Osteocyte (in vitro differentiated cells): Measurements from ENCODE around the gene ANK2. TPM values are rescaled to one million over a fixed set of nuclear protein-coding genes. Genes with fewer than 3 reads are reported as not detected.

Source experiments
- DNase-seq: peaks from one replicate; pipeline ENCODE4 v3.0.0; 2021; ENCODE audit warnings: mixed read lengths; ENCODE audit not compliant: unreplicated experiment; ENCODE audit errors: extremely low spot score
- H3K27ac Mint-ChIP-seq: one replicate; pipeline ENCODE4 v1.8.0; 2021; ENCODE audit warnings: mild to moderate bottlenecking, mixed read lengths; ENCODE audit not compliant: unreplicated experiment
- H3K27me3 Mint-ChIP-seq: one replicate; pipeline ENCODE4 v1.8.0; 2021; ENCODE audit warnings: mixed read lengths; ENCODE audit not compliant: unreplicated experiment
- H3K36me3 Mint-ChIP-seq: one replicate; pipeline ENCODE4 v1.8.0; 2021; ENCODE audit warnings: mixed read lengths; ENCODE audit not compliant: unreplicated experiment
- H3K4me1 Mint-ChIP-seq: one replicate; pipeline ENCODE4 v1.8.0; 2021; ENCODE audit warnings: mixed read lengths; ENCODE audit not compliant: unreplicated experiment
- H3K4me3 Mint-ChIP-seq: one replicate; pipeline ENCODE4 v1.8.0; 2021; ENCODE audit warnings: mild to moderate bottlenecking, moderate library complexity, mixed read lengths; ENCODE audit not compliant: unreplicated experiment
- H3K9me3 Mint-ChIP-seq: one replicate; pipeline ENCODE4 v1.8.0; 2021; ENCODE audit warnings: mixed read lengths; ENCODE audit not compliant: unreplicated experiment
- total RNA-seq: library from RNA; stranded (reverse); gene quantifications from 2 replicates; pipeline ENCODE4 v1.2.1, GENCODE V29; 2021
- TF ChIP-seq, protein P1 (sequence below): fragments of 200-600 bp; sonication (generic); IDR thresholded peaks from 2 replicates; pipeline ENCODE4 v1.5.0; 2021; ENCODE audit warnings: antibody characterized with exemption, mild to moderate bottlenecking, moderate library complexity

The ANK2 gene
- total RNA-seq, 1 donor from 2014 or later: 17.2 TPM

DNA sequence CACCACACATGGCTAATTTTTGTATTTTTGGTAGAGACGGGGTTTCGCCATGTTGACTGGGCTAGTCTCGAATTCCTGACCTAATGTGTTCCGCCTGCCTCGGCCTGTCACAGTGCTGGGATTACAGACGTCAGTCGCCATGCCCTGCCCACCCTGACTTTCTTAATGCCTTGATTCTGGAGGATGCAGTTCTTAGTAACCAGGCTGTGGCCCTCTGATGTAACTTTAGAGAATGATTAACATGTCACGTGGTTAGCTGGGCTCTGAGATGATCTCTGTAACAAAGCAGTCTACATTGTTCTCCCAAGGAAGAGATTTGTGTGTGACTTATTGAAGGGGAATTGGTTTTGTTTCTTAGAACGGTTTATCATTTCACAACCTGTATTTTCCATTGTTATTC lies 30.6 kb downstream of the ANK2 start:
- DNase-seq: no peak
- H3K27me3 Mint-ChIP-seq: peaks cover 3% of the 10 kb centered on the region
- no peak overlapping the region for H3K27ac Mint-ChIP-seq
- H3K4me1 Mint-ChIP-seq: no peaks in the 10 kb centered on the region
- TF ChIP-seq, protein P1, sequence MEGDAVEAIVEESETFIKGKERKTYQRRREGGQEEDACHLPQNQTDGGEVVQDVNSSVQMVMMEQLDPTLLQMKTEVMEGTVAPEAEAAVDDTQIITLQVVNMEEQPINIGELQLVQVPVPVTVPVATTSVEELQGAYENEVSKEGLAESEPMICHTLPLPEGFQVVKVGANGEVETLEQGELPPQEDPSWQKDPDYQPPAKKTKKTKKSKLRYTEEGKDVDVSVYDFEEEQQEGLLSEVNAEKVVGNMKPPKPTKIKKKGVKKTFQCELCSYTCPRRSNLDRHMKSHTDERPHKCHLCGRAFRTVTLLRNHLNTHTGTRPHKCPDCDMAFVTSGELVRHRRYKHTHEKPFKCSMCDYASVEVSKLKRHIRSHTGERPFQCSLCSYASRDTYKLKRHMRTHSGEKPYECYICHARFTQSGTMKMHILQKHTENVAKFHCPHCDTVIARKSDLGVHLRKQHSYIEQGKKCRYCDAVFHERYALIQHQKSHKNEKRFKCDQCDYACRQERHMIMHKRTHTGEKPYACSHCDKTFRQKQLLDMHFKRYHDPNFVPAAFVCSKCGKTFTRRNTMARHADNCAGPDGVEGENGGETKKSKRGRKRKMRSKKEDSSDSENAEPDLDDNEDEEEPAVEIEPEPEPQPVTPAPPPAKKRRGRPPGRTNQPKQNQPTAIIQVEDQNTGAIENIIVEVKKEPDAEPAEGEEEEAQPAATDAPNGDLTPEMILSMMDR: no peak
- no peak overlapping the region for H3K4me3 Mint-ChIP-seq
- H3K36me3 Mint-ChIP-seq: no peaks in the 10 kb centered on the region
- H3K9me3 Mint-ChIP-seq: no peaks in the 10 kb centered on the region

DNA sequence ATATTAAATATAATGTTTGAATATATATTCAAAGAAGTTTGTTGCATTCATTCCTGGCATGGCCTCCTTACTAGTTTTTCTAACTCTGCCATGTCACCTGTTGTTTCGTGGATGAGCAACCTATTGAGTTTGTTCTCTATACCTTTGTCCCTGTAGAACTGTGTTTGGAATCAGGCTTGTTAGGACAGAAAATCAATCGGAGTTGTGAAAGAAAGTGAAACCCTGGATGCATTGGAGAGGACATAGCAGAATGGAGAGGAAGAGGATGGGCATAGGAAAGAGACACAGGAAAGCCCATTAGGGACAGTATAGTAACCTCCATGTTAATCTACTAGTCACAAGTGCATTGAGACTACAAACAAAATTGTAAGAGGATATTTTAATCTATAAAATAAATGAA lies 31.2 kb downstream of the ANK2 start:
- no peak overlapping the region for H3K4me3 Mint-ChIP-seq
- no peak overlapping the region for H3K27ac Mint-ChIP-seq
- TF ChIP-seq, protein P1: no peak
- no peaks in the 10 kb centered on the region for H3K36me3 Mint-ChIP-seq
- no peak for DNase-seq
- H3K4me1 Mint-ChIP-seq: no peaks in the 10 kb centered on the region
- H3K27me3 Mint-ChIP-seq: peaks cover 3% of the 10 kb centered on the region
- no peaks in the 10 kb centered on the region for H3K9me3 Mint-ChIP-seq

DNA sequence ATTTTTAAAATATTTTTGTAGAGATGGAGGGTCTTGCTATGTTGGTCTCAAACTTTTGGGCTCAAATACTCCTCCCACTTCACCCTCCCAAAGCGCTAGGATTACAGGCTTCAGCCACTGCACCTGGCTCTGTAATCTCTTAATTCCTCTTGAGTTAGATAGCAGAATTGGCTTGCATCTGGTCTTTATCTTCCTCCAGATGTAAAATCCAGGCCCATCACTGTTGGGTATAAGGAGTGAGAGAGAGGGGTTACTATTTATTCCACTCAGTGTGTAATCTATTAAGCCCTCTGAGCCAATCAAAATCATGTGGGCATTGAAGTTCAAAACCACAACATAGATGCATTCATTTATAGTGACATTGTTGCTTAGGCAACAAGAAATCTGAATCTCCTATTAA lies 33.9 kb downstream of the ANK2 start:
- H3K36me3 Mint-ChIP-seq: no peaks in the 10 kb centered on the region
- DNase-seq: no peak
- no peak overlapping the region for H3K4me3 Mint-ChIP-seq
- peaks cover 3% of the 10 kb centered on the region for H3K27me3 Mint-ChIP-seq
- TF ChIP-seq, protein P1: no peak
- no peaks in the 10 kb centered on the region for H3K4me1 Mint-ChIP-seq
- no peak overlapping the region for H3K27ac Mint-ChIP-seq
- H3K9me3 Mint-ChIP-seq: no peaks in the 10 kb centered on the region

DNA sequence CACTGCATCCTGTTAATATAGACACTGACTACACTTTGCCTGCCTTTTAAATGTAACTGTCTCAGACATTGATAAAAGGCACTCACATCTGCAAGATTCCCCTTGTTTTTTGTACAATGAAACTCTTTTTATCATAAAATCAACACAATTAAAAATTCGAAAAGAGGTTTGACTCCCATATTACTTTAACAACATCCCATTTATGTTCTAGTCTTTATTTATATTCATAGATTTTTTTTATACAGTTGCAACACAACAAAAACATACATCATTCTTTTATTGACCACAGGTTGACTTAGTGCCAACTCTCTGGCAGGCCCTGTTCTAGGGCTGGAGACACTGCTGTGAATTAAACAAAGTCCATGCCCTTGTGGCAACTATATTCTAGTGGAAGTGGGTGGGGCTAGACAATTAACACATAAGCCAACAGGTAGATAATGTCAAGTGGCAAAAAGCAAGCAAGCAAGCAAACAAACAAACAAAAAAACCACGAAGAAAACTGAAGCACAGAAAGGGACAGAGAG lies 36.8 kb downstream of the ANK2 start:
- TF ChIP-seq, protein P1: no peak
- Mint-ChIP-seq H3K4me3 (no peak overlapping the region), H3K4me1 (no peaks in the 10 kb centered on the region), H3K27me3 (peaks cover 4% of the 10 kb centered on the region), H3K27ac (no peak overlapping the region), H3K36me3 (no peaks in the 10 kb centered on the region), H3K9me3 (no peaks in the 10 kb centered on the region)
- no peak for DNase-seq

DNA sequence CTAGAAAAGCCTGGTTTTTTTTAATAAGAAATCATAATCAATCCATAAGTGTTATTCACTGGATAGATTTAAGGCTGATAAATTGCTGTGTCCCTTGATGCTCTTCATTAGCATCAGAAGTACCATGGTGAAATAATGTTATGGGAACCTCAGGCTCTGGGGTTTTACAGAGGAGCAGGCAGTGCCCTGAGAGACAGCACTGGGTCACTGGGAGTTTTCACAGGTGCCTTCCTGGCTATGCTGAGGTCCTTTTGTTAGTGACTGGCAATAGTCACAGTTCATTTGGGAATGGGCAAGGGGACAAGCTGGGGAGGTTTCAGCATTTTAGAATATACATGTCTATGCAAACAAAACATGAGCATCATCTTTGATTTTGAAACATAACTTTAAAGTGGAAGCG lies 38.6 kb downstream of the ANK2 start:
- Mint-ChIP-seq H3K9me3 (no peaks in the 10 kb centered on the region), H3K36me3 (no peaks in the 10 kb centered on the region), H3K4me1 (no peaks in the 10 kb centered on the region), H3K4me3 (no peak overlapping the region), H3K27ac (no peak overlapping the region), H3K27me3 (peaks cover 14% of the 10 kb centered on the region)
- TF ChIP-seq, protein P1: no peak
- DNase-seq: no peak
